Stimulated activated CD8-positive, alpha-beta memory T cell treated with anti-CD3 and anti-CD28 coated beads, Interleukin-2, amount 100 ng/mL, for 48 hours (primary cell): ENCODE results near the gene FOXJ3.

Experiments
- DNase-seq, 2 donors: peaks; one replicate each; pipeline ENCODE4 v3.0.0-alpha.2; 2020; ENCODE audit warnings: low read depth in 2 of 2

Gene FOXJ3

DNA sequence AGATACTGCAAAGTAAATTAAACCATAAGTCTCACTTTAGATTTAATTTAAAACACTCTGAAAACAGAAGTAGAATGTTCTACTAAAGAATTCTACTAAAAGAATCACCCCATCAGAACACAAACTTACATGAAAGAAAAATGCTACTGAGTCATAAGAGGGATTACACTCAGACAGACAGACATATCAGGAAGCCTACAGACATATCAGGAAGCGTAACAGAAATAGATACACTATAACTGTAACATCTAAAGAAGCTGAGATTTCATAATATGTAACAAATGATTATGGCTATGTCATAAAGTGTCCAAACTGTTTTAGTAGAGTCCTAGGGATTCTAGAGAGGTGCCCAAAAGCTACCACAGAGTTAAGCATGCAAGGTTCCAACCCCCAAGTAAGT lies 23.9 kb downstream of the FOXJ3 start:
- no peak for DNase-seq

DNA sequence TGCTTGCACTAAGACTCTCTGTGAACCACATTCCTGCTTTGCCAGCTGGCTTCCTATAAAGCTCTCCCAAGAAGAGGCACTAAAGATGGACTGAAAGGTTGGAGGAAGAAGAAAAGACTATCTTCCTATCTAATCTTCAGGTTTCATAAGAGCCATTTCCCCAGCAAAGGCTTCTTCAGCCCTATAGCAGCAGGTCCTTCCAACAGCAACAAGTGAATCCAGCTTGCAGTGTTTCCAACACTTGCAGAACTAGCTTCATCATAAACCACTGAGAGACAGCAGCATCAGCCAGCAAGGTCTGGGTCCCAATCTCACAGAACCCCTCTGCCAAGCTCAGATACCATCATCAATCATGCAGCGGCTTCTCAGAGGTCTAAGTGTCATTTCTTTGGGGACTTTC lies 28.1 kb downstream of the FOXJ3 start:
- no peak for DNase-seq

DNA sequence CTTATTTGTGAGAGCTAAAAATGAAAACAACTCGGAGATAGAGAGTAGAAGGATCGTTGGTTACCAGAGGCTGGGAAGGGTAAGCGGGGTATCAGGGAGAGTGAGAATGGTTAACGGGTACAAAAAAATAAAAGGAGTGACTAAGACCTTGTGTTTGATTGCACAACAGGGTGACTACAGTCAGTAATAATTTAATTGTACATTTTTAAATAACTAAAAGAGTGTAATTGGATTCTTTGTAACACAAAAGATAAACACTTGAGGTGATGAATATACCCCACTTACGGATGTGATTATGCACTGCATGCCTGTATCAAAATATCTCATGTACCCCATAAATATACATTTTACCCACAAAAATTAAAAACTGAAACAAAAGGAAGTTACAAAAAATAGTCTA lies 29.4 kb downstream of the FOXJ3 start:
- DNase-seq = no peak

DNA sequence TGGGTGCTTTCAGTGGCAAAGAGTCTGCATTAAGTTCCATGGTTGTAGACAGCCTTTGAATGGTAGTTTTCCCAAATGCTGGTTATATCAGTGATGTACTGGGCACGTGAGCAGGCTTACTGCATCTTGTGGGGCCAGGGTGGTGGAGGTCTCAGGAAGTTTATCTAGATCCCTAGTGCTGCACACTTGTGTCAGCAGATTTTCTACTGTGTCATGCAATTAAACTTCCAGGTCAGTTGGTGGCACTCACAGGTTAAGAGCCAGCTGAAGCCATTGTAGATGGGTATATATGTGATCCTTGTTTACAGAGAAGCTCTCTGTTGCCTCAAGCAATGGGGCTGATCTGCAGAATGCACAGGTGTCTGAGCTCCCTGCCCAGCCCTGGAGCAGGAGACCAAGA lies 33.0 kb downstream of the FOXJ3 start:
- DNase-seq = no peak

DNA sequence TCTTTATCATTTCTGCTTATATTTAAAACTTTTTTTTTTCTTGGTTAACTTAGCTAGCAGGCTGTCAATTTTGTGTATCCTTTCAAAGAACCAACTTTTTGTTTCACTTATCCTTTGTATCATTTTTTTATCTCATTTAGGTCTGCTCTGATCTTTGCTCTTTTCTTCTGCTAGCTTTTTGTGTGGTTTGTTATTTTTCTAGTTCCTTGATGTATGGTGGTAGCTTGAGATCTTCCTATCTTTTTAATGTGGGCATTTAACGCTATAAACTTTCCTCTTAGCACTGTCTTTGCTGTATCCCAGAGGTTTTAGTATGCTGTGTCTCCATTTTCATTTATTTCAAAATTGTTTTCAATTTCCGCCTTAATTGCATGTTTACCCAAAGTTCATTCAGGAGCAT lies 36.5 kb downstream of the FOXJ3 start:
- DNase-seq = no peak

DNA sequence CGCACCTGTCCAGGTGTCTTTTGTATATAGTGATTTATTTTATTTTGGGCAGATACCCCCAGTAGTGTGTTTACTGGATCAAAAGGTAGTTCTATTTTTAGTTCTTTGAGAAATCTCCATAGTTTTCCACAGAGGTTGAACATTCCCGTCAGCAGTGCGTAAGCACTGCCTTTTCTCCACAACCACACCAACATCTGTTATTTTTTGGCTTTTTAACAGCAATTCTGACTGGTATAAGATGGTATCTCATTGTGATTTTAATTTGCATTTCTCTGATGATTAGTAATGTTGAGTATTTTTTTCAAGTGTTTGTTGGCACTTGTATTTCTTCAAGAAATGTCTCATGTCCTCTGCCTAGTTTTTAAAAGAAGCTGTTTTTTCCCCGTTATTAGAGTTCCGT lies 39.2 kb downstream of the FOXJ3 start:
- no peak for DNase-seq

DNA sequence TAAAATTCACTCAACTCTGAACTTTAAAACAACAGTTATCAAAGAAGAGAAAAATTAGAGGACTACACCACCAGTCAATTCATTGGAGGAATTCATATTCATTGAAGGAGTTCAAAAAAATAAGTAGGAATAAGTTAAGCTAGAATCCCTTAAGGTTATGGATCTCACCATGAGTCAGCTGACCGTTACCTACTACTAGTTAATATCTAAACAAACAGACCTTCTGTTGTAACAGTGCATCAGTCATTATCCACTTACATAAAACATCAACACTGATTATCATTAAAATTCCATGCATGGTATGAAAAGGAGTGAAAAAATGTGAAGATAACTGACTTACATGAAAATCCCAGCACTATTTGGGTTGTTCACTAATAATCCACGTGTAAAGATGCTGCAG lies 44.9 kb downstream of the FOXJ3 start:
- DNase-seq = no peak

DNA sequence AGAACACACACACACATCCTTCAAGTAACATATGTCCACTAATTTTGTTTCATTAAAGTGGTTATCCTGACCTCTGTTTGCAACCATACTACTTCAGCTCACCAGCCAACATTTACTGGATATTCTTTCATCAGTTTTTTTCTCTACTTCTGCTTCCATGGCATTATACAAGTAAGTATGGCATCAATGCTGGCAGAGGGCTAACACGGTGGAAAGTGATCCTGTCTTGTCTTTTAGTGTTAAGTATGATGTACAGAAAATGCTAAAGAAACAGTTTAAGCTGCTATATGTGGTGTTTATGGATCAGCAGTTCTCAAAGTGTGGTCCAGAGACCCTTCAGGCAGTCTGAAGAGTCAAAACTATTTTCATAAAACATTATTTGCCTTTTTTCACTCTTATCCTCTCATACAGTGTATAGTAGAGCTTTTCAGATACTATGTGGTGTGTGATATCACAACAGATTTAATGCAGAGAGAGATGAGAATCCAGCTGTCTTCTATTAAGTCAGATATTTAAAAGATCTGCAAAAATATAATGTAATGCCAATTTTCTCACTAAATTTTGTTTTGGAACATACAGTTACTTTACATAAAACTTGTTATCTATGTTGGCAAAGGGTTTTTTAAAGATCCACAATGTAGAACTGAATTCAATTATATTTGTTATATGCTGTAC lies 46.6 kb downstream of the FOXJ3 start:
- DNase-seq = no peak

DNA sequence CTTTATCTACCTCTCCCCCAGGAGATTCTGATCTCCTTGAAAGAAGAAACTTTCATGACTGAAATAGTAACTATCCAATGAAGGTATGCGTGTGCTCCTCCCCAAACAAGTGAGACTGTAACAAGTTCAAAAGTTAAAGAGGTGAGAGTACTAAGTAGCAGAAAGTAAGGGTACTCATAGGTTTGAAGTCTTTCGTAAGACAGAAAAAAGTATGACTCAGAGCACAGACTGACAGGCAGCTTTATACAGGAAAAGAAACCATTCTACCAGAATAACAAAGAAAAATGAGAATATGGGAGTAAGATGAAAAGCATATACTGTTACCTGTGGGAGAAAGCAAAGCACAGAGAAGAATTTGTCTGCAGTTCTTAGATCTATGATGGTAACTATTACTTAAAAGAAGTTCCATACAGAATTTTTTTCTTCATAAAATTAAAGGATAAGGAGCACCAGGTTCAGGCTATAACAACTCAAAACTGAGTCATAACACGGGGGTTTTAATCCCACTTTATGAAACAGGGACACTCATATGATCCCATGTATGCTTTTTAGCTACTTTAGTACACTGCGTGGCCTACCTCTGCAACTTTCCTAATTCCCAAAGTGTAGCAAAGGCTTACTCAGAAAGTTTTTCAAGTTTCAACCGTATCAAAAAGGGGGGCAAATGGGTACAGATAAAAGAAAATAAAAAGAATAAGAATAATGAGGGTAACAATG lies 52.0 kb downstream of the FOXJ3 start:
- no peak for DNase-seq

DNA sequence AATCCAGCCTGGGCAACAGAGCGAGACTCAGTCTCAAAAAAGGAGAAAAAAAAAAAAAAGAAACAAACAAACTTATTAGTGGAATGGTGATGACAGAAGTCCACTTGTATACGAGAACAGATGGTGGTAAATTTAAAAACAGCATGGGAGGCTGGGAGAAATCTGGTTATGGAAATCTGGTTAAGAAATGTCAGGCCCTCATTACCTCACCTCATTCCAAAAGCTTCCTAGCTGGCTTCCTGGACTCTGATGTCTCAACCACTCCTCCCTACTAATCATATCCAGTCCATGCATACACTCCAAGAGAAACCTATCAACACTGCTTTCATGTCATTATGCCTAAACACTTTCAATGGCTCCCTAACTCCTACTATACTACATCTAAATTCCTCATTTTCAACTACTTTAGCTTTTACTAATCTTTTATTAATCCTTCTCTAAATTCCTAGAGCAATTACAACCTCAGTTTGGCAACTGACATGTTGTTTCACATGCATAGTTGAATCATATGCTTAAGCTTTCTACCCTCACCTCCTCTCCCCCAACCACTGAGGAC lies 52.9 kb downstream of the FOXJ3 start:
- DNase-seq = no peak

DNA sequence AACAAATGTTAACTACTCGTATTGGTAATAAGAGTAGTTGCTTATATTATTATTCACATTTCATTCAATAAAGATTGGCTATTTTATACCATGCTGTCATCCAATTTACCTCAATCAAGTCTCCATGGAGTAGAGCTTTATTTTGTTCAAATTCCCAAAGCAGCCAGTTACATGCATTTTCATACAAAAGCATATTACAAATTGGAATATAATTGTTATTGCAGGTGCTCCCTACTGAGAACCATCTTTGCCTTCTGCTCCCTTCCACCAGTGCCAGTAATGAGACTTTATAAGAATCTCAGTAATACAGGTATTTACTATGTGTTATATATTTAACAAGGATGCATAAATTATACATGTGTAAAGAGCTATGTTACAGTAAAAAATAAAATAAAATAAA lies 54.2 kb downstream of the FOXJ3 start:
- no peak for DNase-seq

DNA sequence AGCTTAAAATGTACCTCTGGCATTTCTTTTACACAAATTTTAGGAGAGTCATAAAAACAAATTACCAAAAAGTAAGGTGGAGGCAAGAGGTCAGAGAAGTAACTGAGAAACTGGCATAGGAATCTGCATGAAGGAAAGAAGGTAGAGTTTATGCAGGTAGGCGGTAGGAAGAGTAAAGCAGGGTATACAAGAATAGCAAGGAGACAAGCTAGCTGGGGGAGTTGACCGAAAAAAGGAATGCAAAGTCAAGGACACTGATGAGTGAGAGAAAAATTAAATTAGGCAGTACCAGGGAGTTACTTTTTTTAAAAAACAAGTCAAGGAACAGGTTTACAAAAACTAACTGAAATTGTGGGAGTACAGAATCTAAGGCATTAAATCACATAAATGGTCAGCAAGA lies 56.0 kb downstream of the FOXJ3 start:
- no peak for DNase-seq

DNA sequence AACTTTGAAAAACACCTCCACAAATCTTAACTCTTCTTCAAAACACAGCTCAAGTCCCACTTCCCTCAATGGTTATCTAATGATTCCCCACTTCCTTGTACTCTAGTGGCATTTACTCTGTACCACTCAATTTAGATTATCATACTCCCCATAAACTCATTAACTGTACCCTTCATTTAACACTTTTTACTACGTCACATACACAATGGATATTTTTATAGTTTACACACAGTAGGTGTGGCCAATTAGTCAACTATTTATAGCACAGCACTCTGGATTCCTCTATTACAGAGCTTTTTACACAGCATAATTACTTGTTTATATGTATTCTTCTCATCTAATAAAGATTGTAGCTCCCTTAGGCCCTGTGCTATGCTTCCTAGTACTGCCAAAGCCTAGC lies 62.1 kb downstream of the FOXJ3 start:
- no peak for DNase-seq

DNA sequence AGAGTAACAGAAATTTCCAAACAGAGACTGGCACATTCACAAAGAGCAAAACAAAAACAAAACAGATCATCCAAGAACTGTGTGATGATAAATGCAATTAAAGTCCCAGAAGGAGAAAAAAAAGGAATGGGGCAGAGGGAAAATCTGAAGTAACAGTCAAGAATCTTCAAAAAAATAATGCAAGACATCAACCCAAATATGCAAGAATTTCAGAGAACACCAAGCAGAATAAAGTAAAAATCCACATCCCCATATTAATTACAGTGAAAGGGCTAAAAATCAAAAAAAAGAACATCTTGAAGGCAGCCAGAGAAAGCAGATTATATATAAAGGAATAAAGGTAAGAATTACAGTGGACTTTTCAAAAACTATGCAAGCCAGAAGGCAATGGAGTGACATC lies 67.1 kb downstream of the FOXJ3 start:
- no peak for DNase-seq

DNA sequence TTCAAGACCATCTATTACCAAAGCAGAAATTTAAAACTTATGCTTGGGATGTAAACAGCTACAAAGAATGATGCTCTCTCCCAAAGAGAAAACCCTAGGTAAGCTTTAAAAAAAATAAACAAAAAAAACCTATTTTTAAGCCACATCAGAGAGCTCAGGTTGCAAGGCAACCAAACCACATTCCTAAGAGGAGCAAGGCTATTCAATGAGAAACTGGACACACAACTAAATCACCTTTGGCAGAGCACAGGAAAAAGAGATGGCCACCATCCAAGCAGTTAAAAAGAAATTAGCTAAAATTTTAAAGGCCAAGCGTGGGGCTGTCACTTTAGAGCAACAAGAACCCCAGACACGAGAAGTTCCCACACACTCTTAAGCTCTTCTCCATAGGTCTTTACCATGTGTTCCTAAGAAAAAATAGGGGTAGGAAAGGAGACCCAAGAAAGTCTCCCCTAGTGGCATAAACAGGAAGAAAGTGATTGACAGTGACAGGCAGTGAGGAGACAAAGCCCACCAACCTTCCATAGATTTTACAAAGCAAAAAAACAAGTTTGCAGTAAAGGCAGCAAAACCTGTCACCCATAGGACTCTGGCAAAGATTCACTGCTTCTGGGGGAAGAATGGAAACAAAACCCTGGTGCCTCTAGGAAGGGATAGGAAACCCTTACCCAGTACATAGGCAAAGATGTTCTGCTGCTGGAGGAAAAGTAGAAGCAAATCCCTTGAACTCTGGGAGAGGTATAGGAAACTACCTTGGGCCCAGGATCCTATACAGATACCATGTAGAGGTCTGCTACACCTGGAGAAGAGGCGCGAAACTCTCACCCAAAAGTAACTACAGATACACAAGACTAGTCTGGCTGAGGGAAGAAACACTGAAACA lies 68.5 kb downstream of the FOXJ3 start:
- no peak for DNase-seq

DNA sequence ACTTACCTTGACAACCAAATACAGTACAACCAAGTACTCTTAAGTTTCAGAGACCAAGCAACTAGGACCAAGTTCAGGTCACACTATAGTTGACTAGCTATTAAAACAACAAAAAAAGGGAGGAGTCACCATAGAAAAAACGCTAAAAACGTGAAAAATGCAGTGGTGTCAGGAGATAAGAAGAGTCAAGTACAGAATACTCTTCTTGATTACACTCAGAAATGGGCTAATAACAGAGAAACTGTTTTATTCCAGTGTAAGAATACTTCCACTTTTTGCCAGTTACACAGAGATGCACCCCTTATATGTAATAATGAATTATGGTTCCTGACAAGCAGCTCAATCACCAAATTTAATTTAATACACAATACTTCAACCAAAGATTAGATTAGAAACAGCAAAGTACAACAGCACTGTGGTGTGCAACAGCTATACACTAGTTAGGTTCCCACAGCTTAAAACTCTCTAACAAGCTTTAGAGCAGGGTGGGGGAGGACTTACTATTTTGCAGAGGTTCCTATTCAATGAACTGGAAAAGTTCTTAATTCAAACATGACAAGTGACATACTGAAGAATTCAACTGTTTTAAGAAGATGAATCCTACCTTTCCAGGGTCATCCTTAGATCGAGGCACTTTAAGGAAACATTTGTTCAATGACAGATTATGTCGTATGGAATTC lies 70.4 kb downstream of the FOXJ3 start:
- no peak for DNase-seq

DNA sequence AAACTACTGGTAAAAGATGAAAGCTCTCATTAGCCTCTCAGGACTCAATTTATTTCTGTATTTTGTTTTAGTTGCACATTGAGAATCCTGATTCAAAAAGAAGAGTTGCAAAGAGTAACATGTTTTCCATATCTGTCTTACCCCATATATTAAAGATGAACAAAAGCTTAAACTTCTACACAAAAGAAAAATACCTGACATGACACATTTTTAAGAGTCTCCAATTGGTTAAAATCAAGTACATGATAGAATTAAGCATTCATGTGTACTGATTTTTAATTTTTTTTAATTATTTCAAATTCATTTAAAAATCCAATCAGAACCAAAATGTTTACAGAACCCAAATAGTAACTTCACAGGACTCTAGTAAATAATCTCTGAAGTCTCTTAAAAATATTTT lies 72.0 kb downstream of the FOXJ3 start:
- no peak for DNase-seq

DNA sequence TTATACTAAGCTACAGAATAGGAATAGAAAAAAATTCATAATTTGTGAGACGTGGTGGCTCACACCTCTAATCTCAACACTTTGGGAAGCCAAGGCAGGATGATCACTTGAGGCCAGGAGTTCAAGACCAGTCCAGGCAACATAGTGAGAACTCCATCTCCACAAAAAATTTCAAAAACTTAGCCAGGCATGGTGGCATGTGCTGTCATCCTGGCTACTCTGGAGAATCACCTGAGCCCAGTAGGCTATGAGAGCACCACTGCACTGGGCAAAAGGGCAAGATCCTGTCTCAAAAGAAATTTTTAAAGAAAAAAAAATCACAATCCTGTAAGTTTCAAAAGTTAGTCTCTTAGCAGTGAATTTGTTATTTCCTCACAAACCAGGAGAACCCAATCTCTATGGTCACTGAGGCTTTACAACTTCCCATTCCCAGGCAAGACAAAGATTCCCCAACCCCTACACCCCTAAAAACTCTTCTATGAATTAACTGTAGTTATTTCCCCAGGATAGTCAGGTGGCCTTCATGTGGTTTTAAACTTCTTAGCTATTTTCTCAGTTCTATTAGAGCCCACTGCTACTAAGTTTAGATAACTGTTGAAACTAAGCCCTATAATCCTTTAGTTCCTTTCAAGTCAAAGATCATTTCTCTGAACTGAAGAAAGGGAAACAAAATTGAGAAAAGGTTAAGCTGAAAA lies 74.5 kb downstream of the FOXJ3 start:
- DNase-seq = no peak

DNA sequence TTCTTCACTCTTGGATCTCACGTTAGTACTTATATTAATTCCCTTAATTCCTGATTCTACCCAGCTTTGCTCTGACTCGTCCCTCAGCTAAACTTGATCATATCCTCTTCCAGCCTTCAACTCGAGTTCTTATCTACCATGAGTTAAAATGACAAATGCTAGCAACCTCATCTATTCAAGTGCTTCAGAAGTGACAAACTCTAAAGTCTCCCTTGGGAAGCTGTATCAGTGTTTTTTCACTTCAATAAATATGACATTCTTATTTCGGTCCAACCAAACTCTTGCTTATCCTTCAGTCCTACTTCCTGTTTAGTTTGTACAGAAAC lies 75.3 kb downstream of the FOXJ3 start:
- DNase-seq = no peak

DNA sequence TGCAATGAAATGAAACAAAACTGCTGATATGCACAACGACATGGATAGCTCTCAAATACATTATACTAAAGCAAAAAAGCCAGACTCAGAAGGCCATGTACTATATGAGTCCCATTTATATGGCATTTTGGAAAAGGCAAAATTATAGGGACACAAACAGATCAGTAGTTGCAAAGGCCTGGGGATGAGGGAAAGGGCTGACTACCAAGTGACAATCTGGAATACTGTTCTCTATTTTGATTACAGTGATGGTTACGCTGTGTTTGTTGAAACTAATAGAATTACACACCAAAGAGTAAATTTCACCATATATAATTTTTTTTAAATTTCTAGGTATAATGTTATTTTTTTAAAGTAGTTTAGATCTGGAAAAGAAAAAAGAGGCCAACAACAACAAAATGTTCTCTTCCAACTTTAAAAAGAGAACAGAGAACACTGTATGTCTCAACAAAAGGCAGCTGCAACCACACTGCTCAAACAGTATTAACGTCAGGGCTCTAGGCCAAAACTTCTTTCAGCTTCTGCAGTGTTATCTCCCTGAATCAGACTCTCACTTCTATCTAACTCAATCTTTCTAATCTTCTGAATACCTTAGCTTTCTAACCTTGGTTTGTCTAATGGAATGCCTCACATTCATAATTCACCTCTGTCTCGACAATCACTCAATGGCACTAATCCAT lies 75.8 kb downstream of the FOXJ3 start:
- DNase-seq = no peak

DNA sequence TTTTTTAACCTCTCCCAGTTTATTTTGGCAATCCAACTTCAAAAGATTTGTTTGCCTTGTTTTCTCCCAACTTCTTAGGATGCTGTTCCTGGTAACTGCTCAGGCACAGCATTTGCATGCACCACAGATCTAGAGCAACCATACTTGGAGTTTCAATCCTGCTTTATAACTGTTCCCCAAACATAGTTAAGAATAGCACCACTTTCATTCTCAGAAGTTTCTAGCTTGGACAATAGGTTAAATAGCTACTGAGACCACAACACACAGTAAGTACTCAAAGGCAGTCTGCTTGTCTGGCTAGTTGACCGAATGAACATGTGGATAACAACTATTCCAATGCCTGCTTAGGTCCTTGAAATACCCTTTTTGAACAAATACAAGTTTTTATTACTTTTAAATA lies 76.8 kb downstream of the FOXJ3 start:
- no peak for DNase-seq
